Neural cell (in vitro differentiated cells): ENCODE results near the gene RET. TPM values are rescaled to one million over a fixed set of nuclear protein-coding genes. Genes with fewer than 3 reads are reported as not detected.
A peak's percentile ranks its signal among the peaks of the same experiment; 100 is the strongest.

Experiments
- H2AFZ ChIP-seq: fragments of 200-600, 300-800 bp; sonication (generic), shearing (Covaris generic); 2 replicates; pipeline ENCODE4 v1.6.0; 2014; ENCODE audit warnings: low read depth, mild to moderate bottlenecking, antibody characterized with exemption, low read length, moderate library complexity
- H3F3A ChIP-seq: fragments of 200-600 bp; shearing (Covaris generic); 2 replicates; pipeline ENCODE4 v1.6.1; 2016; ENCODE audit warnings: mild to moderate bottlenecking, moderate library complexity, mixed read lengths, antibody characterized with exemption, low read length; ENCODE audit not compliant: insufficient read depth, poor library complexity, severe bottlenecking
- H3K27ac ChIP-seq: fragments of 200-600, 300-800 bp; sonication (generic), shearing (Covaris generic); 2 replicates; pipeline ENCODE4 v1.5.1; 2014; ENCODE audit warnings: mild to moderate bottlenecking, low read length, moderate library complexity
- H3K27me3 ChIP-seq: fragments of 300-800, 200-600 bp; sonication (generic), shearing (Covaris generic); 2 replicates; pipeline ENCODE4 v1.6.0; 2014; ENCODE audit warnings: mild to moderate bottlenecking, low read depth, low read length, moderate library complexity; ENCODE audit not compliant: insufficient read depth
- H3K36me3 ChIP-seq: fragments of 300-800, 200-600 bp; sonication (generic), shearing (Covaris generic); 2 replicates; pipeline ENCODE4 v1.5.1; 2014; ENCODE audit warnings: mild to moderate bottlenecking, antibody characterized with exemption, low read length, moderate library complexity; ENCODE audit not compliant: insufficient read depth
- H3K4me2 ChIP-seq: fragments of 300-800, 200-600 bp; sonication (generic), shearing (Covaris generic); 2 replicates; pipeline ENCODE4 v1.6.0; 2014; ENCODE audit warnings: mild to moderate bottlenecking, low read length
- H3K4me3 ChIP-seq: fragments of 300-800, 200-600 bp; sonication (generic), shearing (Covaris generic); 2 replicates; pipeline ENCODE4 v1.5.1; 2014; ENCODE audit warnings: mild to moderate bottlenecking, low read length, moderate library complexity
- H3K79me2 ChIP-seq: fragments of 200-600 bp; shearing (Covaris generic); replicated peaks from 2 replicates; pipeline ENCODE4 v1.6.0; 2014; ENCODE audit warnings: mild to moderate bottlenecking, low read length, moderate library complexity; ENCODE audit not compliant: insufficient read depth
- H3K9ac ChIP-seq: fragments of 300-800, 200-600 bp; sonication (generic), shearing (Covaris generic); 2 replicates; pipeline ENCODE4 v1.6.1; 2016; ENCODE audit warnings: mild to moderate bottlenecking, low read length, mixed read lengths
- H3K9me2 ChIP-seq: fragments of 200-600 bp; shearing (Covaris generic); 2 replicates; pipeline ENCODE4 v1.6.1; 2016; ENCODE audit warnings: mild to moderate bottlenecking, low read length, mixed read lengths; ENCODE audit not compliant: insufficient read depth
- H3K9me3 ChIP-seq: fragments of 200-600, 300-800 bp; sonication (generic), shearing (Covaris generic); 2 replicates; pipeline ENCODE4 v1.6.1; 2016; ENCODE audit warnings: mild to moderate bottlenecking, mixed run types, low read length, moderate library complexity, mixed read lengths
- H4K20me1 ChIP-seq: fragments of 200-600 bp; shearing (Covaris generic); 2 replicates; pipeline ENCODE4 v1.6.1; 2016; ENCODE audit warnings: mild to moderate bottlenecking, mixed run types; ENCODE audit not compliant: insufficient read depth
- CTCF ChIP-seq: fragments of 450-650 bp; IDR thresholded peaks from 2 replicates; pipeline ENCODE4 v1.5.1; 2014; ENCODE audit warnings: antibody characterized with exemption, mild to moderate bottlenecking, moderate library complexity; ENCODE audit not compliant: poor library complexity, severe bottlenecking
- EP300 ChIP-seq: fragments of 450-650 bp; conservative IDR thresholded peaks from 2 replicates; pipeline ENCODE4 v1.6.1; 2014; ENCODE audit warnings: antibody characterized with exemption, mild to moderate bottlenecking, moderate library complexity; ENCODE audit not compliant: poor library complexity, severe bottlenecking
- EZH2 ChIP-seq: fragments of 200-600, 300-800 bp; shearing (Covaris generic), sonication (generic); IDR thresholded peaks from 2 replicates; pipeline ENCODE4 v1.6.1; 2014; ENCODE audit warnings: antibody characterized with exemption, low read length, borderline replicate concordance, mild to moderate bottlenecking; ENCODE audit not compliant: insufficient read depth, poor library complexity, severe bottlenecking
- MXI1 ChIP-seq: fragments of 450-650 bp; conservative IDR thresholded peaks from 2 replicates; pipeline ENCODE4 v1.6.1; 2014; ENCODE audit warnings: antibody characterized with exemption, mild to moderate bottlenecking; ENCODE audit not compliant: poor library complexity, severe bottlenecking
- POLR2AphosphoS5 ChIP-seq: IDR thresholded peaks from 2 replicates; pipeline ENCODE4 v1.6.1; 2012
- RAD21 ChIP-seq: fragments of 450-650 bp; conservative IDR thresholded peaks from 2 replicates; pipeline ENCODE4 v1.6.1; 2014; ENCODE audit warnings: antibody characterized with exemption, mild to moderate bottlenecking, moderate library complexity
- SMC3 ChIP-seq: fragments of 450-650 bp; conservative IDR thresholded peaks from 2 replicates; pipeline ENCODE4 v1.6.1; 2014; ENCODE audit warnings: antibody characterized with exemption, mild to moderate bottlenecking, moderate library complexity; ENCODE audit not compliant: poor library complexity
- TAF1 ChIP-seq: IDR thresholded peaks from 2 replicates; pipeline ENCODE4 v1.6.1; 2012; ENCODE audit warnings: low read depth
- polyA plus RNA-seq: library from polyadenylated mRNA; depleted of rRNA; stranded (reverse); fragments of >200 nt; gene quantifications from 2 replicates; pipeline ENCODE4 v1.2.3, GENCODE V29; 2014
- TF ChIP-seq, protein P1 (sequence below): IDR thresholded peaks from 2 replicates; pipeline ENCODE4 v1.6.1; 2012; ENCODE audit warnings: borderline replicate concordance

Gene RET
- polyA plus RNA-seq, 1 donor from 2014 or later: 1.7 TPM

- Histone ChIP-seq H3K4me3 (no peak overlapping the region), H3K79me2 (peaks cover 27% of the 10 kb centered on the region), H2AFZ (no peak overlapping the region), H3K27ac (no peak overlapping the region), H3K27me3 (no peaks in the 10 kb centered on the region), H3F3A (no peaks in the 10 kb centered on the region), H4K20me1 (no peaks in the 10 kb centered on the region), H3K9me2 (no peaks in the 10 kb centered on the region), H3K9ac (no peak overlapping the region), H3K36me3 (no peaks in the 10 kb centered on the region), H3K4me2 (no peak overlapping the region), H3K9me3 (no peaks in the 10 kb centered on the region)
- no peak for TF ChIP-seq RAD21
- TF ChIP-seq, protein P1, sequence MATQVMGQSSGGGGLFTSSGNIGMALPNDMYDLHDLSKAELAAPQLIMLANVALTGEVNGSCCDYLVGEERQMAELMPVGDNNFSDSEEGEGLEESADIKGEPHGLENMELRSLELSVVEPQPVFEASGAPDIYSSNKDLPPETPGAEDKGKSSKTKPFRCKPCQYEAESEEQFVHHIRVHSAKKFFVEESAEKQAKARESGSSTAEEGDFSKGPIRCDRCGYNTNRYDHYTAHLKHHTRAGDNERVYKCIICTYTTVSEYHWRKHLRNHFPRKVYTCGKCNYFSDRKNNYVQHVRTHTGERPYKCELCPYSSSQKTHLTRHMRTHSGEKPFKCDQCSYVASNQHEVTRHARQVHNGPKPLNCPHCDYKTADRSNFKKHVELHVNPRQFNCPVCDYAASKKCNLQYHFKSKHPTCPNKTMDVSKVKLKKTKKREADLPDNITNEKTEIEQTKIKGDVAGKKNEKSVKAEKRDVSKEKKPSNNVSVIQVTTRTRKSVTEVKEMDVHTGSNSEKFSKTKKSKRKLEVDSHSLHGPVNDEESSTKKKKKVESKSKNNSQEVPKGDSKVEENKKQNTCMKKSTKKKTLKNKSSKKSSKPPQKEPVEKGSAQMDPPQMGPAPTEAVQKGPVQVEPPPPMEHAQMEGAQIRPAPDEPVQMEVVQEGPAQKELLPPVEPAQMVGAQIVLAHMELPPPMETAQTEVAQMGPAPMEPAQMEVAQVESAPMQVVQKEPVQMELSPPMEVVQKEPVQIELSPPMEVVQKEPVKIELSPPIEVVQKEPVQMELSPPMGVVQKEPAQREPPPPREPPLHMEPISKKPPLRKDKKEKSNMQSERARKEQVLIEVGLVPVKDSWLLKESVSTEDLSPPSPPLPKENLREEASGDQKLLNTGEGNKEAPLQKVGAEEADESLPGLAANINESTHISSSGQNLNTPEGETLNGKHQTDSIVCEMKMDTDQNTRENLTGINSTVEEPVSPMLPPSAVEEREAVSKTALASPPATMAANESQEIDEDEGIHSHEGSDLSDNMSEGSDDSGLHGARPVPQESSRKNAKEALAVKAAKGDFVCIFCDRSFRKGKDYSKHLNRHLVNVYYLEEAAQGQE: no peak
- TF ChIP-seq CTCF: no peak
- no peak for TF ChIP-seq MXI1
- TF ChIP-seq SMC3: no peak
- TF ChIP-seq POLR2AphosphoS5: no peak
- TF ChIP-seq TAF1: no peak
- no peak for TF ChIP-seq EZH2
- TF ChIP-seq EP300: no peak
These were observed 58.8 kb downstream of the RET start for GRCh38 chr10:43135656-43136055.

- H3K27ac ChIP-seq: no peak overlapping the region
- H4K20me1 ChIP-seq: no peaks in the 10 kb centered on the region
- H2AFZ ChIP-seq: no peak overlapping the region
- H3F3A ChIP-seq: no peaks in the 10 kb centered on the region
- peak overlapping the region; percentile 76 for H3K4me2 ChIP-seq
- no peaks in the 10 kb centered on the region for H3K36me3 ChIP-seq
- peak overlapping the region; percentile 87 for H3K4me3 ChIP-seq
- peaks cover 35% of the 10 kb centered on the region for H3K79me2 ChIP-seq
- no peaks in the 10 kb centered on the region for H3K9me2 ChIP-seq
- no peaks in the 10 kb centered on the region for H3K9me3 ChIP-seq
- no peaks in the 10 kb centered on the region for H3K27me3 ChIP-seq
- no peak overlapping the region for H3K9ac ChIP-seq
- no peak for TF ChIP-seq MXI1
- no peak for TF ChIP-seq CTCF
- TF ChIP-seq, protein P1: no peak
- TF ChIP-seq EP300: no peak
- TF ChIP-seq RAD21: no peak
- TF ChIP-seq TAF1: no peak
- TF ChIP-seq SMC3: no peak
These were observed 59.6 kb downstream of the RET start for GRCh38 chr10:43136432-43136831.
